ENCODE results near the gene CDR2.
"Not testable (repeated sequence)": the region's sequence is repeated elsewhere in the genome, so short reads cannot be mapped to it uniquely, and the experiment has no call there.

The CDR2 gene

GRCh38 chr16:22312897-22313781 lies 61.3 kb downstream of the CDR2 start:
- H3K27me3 ChIP-seq (ENCODE audit: control insufficient read depth in 2 of 2, insufficient read depth in 2 of 2, low read length in 2 of 2): no peaks in the 10 kb centered on the region
- H3K9me3 ChIP-seq (ENCODE audit: control insufficient read depth in 2 of 2, low read length in 2 of 2): no peaks in the 10 kb centered on the region
- H3K4me1 ChIP-seq (ENCODE audit: control insufficient read depth in 2 of 2, insufficient read depth in 2 of 2, low read length in 2 of 2): no peaks in the 10 kb centered on the region
- peaks cover 55 to 69% of the 10 kb centered on the region in 2 donors for H3K36me3 ChIP-seq (ENCODE audit: control insufficient read depth in 2 of 2, insufficient read depth in 2 of 2, low read length in 2 of 2)
- H3K9ac ChIP-seq (ENCODE audit: low read depth in 1 of 2, low read length in 2 of 2): no peak overlapping the region
- H3K27ac ChIP-seq (ENCODE audit: low read depth in 2 of 2, low read length in 2 of 2): no peak overlapping the region
- H3K4me3 ChIP-seq (ENCODE audit: low read length in 2 of 2): no peak overlapping the region

GRCh38 chr16:22311520-22311919 lies 62.9 kb downstream of the CDR2 start:
- Histone ChIP-seq H3K27ac (ENCODE audit: low read depth in 2 of 2, low read length in 2 of 2) (no peak overlapping the region), H3K4me1 (ENCODE audit: control insufficient read depth in 2 of 2, insufficient read depth in 2 of 2, low read length in 2 of 2) (no peaks in the 10 kb centered on the region), H3K36me3 (ENCODE audit: control insufficient read depth in 2 of 2, insufficient read depth in 2 of 2, low read length in 2 of 2) (peaks cover 47 to 75% of the 10 kb centered on the region in 2 donors), H3K9me3 (ENCODE audit: control insufficient read depth in 2 of 2, low read length in 2 of 2) (no peaks in the 10 kb centered on the region), H3K4me3 (ENCODE audit: low read length in 2 of 2) (no peak overlapping the region), H3K27me3 (ENCODE audit: control insufficient read depth in 2 of 2, insufficient read depth in 2 of 2, low read length in 2 of 2) (no peaks in the 10 kb centered on the region), H3K9ac (ENCODE audit: low read depth in 1 of 2, low read length in 2 of 2) (no peak overlapping the region)

GRCh38 chr16:22308824-22309520 lies 65.4 kb downstream of the CDR2 start:
- Histone ChIP-seq H3K4me1 (ENCODE audit: control insufficient read depth in 2 of 2, insufficient read depth in 2 of 2, low read length in 2 of 2) (no peaks in the 10 kb centered on the region), H3K36me3 (ENCODE audit: control insufficient read depth in 2 of 2, insufficient read depth in 2 of 2, low read length in 2 of 2) (peaks cover 55 to 64% of the 10 kb centered on the region in 2 donors), H3K4me3 (ENCODE audit: low read length in 2 of 2) (no peak overlapping the region), H3K9ac (ENCODE audit: low read depth in 1 of 2, low read length in 2 of 2) (no peak overlapping the region), H3K9me3 (ENCODE audit: control insufficient read depth in 2 of 2, low read length in 2 of 2) (no peaks in the 10 kb centered on the region), H3K27ac (ENCODE audit: low read depth in 2 of 2, low read length in 2 of 2) (no peak overlapping the region), H3K27me3 (ENCODE audit: control insufficient read depth in 2 of 2, insufficient read depth in 2 of 2, low read length in 2 of 2) (no peaks in the 10 kb centered on the region)

GRCh38 chr16:22307838-22308237 lies 66.6 kb downstream of the CDR2 start:
- no peaks in the 10 kb centered on the region for H3K27me3 ChIP-seq (ENCODE audit: control insufficient read depth in 2 of 2, insufficient read depth in 2 of 2, low read length in 2 of 2)
- no peaks in the 10 kb centered on the region for H3K9me3 ChIP-seq (ENCODE audit: control insufficient read depth in 2 of 2, low read length in 2 of 2)
- no peaks in the 10 kb centered on the region for H3K4me1 ChIP-seq (ENCODE audit: control insufficient read depth in 2 of 2, insufficient read depth in 2 of 2, low read length in 2 of 2)

GRCh38 chr16:22306788-22307187 lies 67.6 kb downstream of the CDR2 start:
- no peak overlapping the region for H3K27ac ChIP-seq (ENCODE audit: low read depth in 2 of 2, low read length in 2 of 2)
- H3K4me1 ChIP-seq (ENCODE audit: control insufficient read depth in 2 of 2, insufficient read depth in 2 of 2, low read length in 2 of 2): peaks cover 0 to 2% of the 10 kb centered on the region in 2 donors
- H3K9me3 ChIP-seq (ENCODE audit: control insufficient read depth in 2 of 2, low read length in 2 of 2): no peaks in the 10 kb centered on the region
- no peak overlapping the region for H3K9ac ChIP-seq (ENCODE audit: low read depth in 1 of 2, low read length in 2 of 2)
- no peaks in the 10 kb centered on the region for H3K27me3 ChIP-seq (ENCODE audit: control insufficient read depth in 2 of 2, insufficient read depth in 2 of 2, low read length in 2 of 2)
- peaks cover 59 to 68% of the 10 kb centered on the region in 2 donors for H3K36me3 ChIP-seq (ENCODE audit: control insufficient read depth in 2 of 2, insufficient read depth in 2 of 2, low read length in 2 of 2)
- H3K4me3 ChIP-seq (ENCODE audit: low read length in 2 of 2): no peak overlapping the region

More at GRCh38 chr16:22307838-22308237, 66.6 kb downstream of the CDR2 start:
- H3K4me3 ChIP-seq (ENCODE audit: low read length in 2 of 2): no peak overlapping the region
- no peak overlapping the region for H3K9ac ChIP-seq (ENCODE audit: low read depth in 1 of 2, low read length in 2 of 2)
- H3K27ac ChIP-seq (ENCODE audit: low read depth in 2 of 2, low read length in 2 of 2): no peak overlapping the region
- H3K36me3 ChIP-seq (ENCODE audit: control insufficient read depth in 2 of 2, insufficient read depth in 2 of 2, low read length in 2 of 2): peaks cover 53 to 61% of the 10 kb centered on the region in 2 donors

GRCh38 chr16:22304411-22304810 lies 70.0 kb downstream of the CDR2 start:
- Histone ChIP-seq H3K36me3 (ENCODE audit: control insufficient read depth in 2 of 2, insufficient read depth in 2 of 2, low read length in 2 of 2) (peaks cover 47 to 54% of the 10 kb centered on the region in 2 donors), H3K4me3 (ENCODE audit: low read length in 2 of 2) (no peak overlapping the region), H3K9ac (ENCODE audit: low read depth in 1 of 2, low read length in 2 of 2) (no peak overlapping the region), H3K9me3 (ENCODE audit: control insufficient read depth in 2 of 2, low read length in 2 of 2) (no peaks in the 10 kb centered on the region), H3K27me3 (ENCODE audit: control insufficient read depth in 2 of 2, insufficient read depth in 2 of 2, low read length in 2 of 2) (no peaks in the 10 kb centered on the region), H3K4me1 (ENCODE audit: control insufficient read depth in 2 of 2, insufficient read depth in 2 of 2, low read length in 2 of 2) (peaks cover 2 to 4% of the 10 kb centered on the region in 2 donors), H3K27ac (ENCODE audit: low read depth in 2 of 2, low read length in 2 of 2) (no peak overlapping the region)

GRCh38 chr16:22302776-22303363 lies 71.5 kb downstream of the CDR2 start:
- Histone ChIP-seq H3K9ac (ENCODE audit: low read depth in 1 of 2, low read length in 2 of 2) (no peak overlapping the region), H3K4me1 (ENCODE audit: control insufficient read depth in 2 of 2, insufficient read depth in 2 of 2, low read length in 2 of 2) (peaks cover 10 to 13% of the 10 kb centered on the region in 2 donors), H3K27ac (ENCODE audit: low read depth in 2 of 2, low read length in 2 of 2) (no peak overlapping the region), H3K4me3 (ENCODE audit: low read length in 2 of 2) (no peak overlapping the region), H3K9me3 (ENCODE audit: control insufficient read depth in 2 of 2, low read length in 2 of 2) (no peaks in the 10 kb centered on the region), H3K27me3 (ENCODE audit: control insufficient read depth in 2 of 2, insufficient read depth in 2 of 2, low read length in 2 of 2) (no peaks in the 10 kb centered on the region), H3K36me3 (ENCODE audit: control insufficient read depth in 2 of 2, insufficient read depth in 2 of 2, low read length in 2 of 2) (peaks cover 39 to 42% of the 10 kb centered on the region in 2 donors)

- Histone ChIP-seq H3K4me1 (ENCODE audit: control insufficient read depth in 2 of 2, insufficient read depth in 2 of 2, low read length in 2 of 2) (peaks cover 10 to 19% of the 10 kb centered on the region in 2 donors), H3K36me3 (ENCODE audit: control insufficient read depth in 2 of 2, insufficient read depth in 2 of 2, low read length in 2 of 2) (peaks cover 28 to 35% of the 10 kb centered on the region in 2 donors)
- not testable (repeated sequence) for H3K9ac ChIP-seq (ENCODE audit: low read depth in 1 of 2, low read length in 2 of 2); H3K27me3 ChIP-seq (ENCODE audit: control insufficient read depth in 2 of 2, insufficient read depth in 2 of 2, low read length in 2 of 2); H3K9me3 ChIP-seq (ENCODE audit: control insufficient read depth in 2 of 2, low read length in 2 of 2); H3K4me3 ChIP-seq (ENCODE audit: low read length in 2 of 2); H3K27ac ChIP-seq (ENCODE audit: low read depth in 2 of 2, low read length in 2 of 2)
These were observed 73.0 kb downstream of the CDR2 start for GRCh38 chr16:22301423-22301822.

GRCh38 chr16:22300427-22301071 lies 73.9 kb downstream of the CDR2 start:
- H3K4me3 ChIP-seq (ENCODE audit: low read length in 2 of 2): no peak overlapping the region
- no peaks in the 10 kb centered on the region for H3K9me3 ChIP-seq (ENCODE audit: control insufficient read depth in 2 of 2, low read length in 2 of 2)
- no peaks in the 10 kb centered on the region for H3K27me3 ChIP-seq (ENCODE audit: control insufficient read depth in 2 of 2, insufficient read depth in 2 of 2, low read length in 2 of 2)
- peaks cover 27 to 28% of the 10 kb centered on the region in 2 donors for H3K36me3 ChIP-seq (ENCODE audit: control insufficient read depth in 2 of 2, insufficient read depth in 2 of 2, low read length in 2 of 2)
- H3K4me1 ChIP-seq (ENCODE audit: control insufficient read depth in 2 of 2, insufficient read depth in 2 of 2, low read length in 2 of 2): peaks cover 10 to 21% of the 10 kb centered on the region in 2 donors
- H3K27ac ChIP-seq (ENCODE audit: low read depth in 2 of 2, low read length in 2 of 2): no peak overlapping the region
- no peak overlapping the region for H3K9ac ChIP-seq (ENCODE audit: low read depth in 1 of 2, low read length in 2 of 2)
